DLD1 (cell line): ENCODE measurements around the gene EFS.

Experiments used
- in situ Hi-C: cut with HindIII; loops from 2 replicates; pipeline ENCODE4 v1.10.0; 2017; ENCODE audit warnings: low sequenced_read_pairs

EFS gene

DNA sequence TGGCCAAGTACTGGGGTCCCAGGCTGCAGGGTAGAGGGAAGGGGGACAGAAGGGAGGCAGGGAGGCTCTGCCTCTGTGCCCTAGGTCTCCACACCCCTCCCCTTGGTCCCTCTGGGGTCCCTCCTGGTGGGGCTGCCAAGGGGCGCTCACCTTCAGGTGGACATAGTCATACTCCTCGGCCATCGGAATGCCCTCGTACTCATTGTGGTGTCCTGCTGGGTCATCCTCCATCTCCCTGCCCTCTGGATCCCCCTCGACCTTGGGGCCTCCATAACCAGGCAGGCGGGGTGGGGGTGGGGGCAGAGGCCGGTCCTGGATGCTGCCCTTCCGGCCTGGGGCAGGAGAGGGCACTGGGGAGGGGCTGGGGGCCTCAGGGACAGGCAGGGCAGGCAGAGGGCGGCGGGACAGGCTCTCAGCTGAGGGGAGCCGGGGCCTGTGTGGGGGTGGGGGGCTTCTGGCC lies 5.8 kb downstream of the EFS start:
- in situ Hi-C loops: no loop called here

DNA sequence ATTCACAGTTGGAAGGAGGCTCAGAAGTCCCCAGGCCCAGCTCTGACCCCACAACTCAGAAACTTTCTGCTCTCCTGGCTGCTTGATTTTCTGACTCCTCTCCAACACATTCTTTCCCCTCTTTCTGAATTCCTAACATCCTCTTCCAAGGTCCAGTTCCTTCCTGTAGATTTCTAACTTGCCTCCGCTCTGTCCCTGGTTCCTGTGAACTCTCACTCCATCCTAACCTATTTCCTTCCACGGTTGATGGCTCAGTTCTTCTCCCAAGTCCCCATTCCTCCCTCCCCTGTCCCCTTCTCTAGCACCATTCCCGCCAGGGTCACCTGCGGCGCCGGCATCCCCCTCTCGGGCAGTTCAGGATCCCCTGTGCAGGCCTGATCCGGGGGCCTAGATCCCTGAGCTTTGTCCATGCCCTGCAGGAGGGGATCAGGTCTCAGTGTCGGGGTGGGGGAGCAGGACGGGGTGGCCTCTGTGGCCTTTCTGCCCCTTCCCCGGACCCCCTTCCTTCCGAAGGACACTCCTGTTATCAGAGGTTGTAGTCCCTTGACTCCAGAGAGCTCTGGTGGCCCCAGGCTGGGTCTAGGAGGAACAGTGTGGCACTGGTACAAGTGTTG lies 6.3 kb downstream of the EFS start:
- in situ Hi-C loops: no loop called here

DNA sequence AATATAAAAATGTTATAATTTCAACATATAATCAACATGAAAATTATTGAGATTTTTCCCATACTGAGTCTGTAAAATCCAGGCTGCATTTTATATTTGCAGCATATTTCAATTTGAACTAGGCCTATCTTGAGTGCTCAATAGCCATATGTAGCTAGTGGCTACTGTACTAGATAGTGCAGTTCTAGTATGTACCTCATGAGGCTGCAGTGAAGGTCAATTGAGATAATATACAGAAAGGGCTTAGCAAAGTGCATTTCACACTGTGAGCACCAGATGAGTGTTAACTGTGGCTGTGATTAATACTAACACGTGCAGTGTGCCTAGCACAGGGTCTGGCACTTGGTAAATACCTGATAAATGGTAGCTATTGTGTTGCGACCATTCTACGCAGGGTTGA lies 6.9 kb downstream of the EFS start:
- in situ Hi-C loops: no loop called here

DNA sequence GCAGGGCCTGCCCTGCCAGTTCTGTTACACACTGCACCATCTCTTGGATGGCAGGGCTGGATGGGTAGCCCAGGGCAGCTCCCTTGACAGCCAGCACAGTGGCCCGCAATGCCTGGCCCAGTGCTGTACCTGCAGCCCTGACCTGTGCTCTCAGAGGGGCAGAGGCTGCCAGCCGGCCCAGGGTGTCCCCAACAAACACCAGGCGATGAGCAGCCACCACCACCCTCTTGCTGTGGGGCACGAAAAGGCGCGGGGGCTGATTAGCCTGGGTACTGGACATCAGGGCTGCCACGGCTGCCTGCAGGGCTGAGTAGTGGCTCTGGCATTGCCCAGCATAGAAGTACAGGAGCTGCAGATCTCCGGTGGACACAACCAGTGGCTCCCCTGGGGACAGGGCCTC lies 7.7 kb downstream of the EFS start:
- in situ Hi-C loops: no loop called here

DNA sequence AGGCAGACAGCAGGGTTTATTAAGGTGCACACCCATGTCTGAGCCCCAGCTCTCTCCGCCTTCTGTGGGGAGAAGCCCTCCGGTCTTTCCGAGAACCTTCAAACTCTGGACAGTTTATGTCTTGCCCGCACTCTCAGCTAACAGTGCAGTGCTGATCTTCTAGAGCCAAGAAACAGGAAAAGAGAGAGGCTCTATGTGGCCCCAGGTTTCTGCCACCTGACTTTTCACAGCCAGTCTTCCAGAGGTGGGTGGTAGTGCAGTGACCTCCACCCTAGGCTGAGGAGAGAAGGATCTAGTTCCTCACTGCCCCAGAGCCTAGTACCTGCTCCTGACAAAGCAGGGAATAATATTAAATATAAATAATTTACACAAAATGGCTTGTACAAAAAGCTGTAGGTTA lies 8.3 kb downstream of the EFS start:
- in situ Hi-C loops: no loop called here

DNA sequence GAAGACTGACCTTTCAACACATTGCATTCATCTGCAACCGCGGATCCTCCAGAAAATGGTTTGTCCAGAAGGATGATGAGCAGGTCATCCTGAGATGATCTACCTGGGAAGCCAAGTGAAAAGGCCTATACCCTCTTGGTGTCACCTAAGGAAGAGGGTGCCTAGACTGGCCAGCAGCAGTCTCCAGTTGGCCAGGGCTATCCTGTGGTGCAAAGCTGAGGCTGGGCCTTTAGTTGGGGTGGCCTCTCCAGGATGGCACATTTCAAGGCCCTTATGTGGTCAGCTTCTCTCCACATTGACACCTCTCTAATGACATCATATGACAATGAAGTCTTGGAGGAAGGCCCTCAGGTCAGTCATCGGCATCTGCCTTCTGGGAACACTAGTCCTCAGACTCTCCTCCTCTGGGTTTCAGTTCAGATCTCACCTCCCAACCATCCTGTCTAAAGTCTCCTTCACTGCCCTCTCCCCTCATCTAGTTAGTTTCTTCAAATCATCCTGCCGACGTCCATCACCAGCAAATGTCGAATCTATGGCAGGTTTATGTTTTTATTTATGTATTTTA lies 9.0 kb downstream of the EFS start:
- in situ Hi-C loops: no loop called here

DNA sequence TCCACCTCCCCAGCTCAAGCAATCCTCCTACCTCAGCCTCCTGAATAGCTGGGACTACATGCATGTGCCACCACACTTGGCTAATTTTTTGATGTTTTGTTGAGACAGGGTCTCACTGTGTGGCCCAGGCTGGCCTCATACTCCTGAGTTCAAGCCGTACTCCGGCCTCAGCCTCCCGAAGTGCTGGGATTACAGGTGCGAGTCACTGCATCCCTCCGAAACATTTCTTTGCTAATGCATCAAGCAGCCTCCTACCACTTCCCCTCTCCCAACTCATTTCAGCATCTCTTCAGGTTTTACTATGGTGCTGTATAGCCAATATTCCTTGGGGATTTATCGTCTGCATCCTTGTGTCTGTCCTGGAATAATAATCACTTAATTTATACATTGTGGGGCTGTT lies 10.0 kb downstream of the EFS start:
- in situ Hi-C loops: no loop called here

DNA sequence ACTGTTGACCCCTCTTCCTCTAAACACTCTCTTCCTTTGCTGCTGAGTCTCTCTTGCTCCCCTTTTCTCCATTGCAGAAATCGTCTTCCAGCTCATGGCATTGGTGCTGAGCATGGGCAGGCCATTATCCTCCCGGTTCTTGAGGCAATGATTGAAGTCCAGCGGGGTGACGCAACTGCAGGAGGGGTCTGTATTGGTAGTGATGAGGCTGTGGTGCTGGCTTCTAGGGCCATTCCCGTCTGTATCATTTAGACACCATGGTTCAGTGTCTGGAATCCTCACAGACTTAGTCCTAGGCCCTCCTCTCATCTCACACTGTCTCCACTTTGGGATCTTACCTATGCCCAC lies 11.6 kb downstream of the EFS start:
- in situ Hi-C loops: no loop called here

DNA sequence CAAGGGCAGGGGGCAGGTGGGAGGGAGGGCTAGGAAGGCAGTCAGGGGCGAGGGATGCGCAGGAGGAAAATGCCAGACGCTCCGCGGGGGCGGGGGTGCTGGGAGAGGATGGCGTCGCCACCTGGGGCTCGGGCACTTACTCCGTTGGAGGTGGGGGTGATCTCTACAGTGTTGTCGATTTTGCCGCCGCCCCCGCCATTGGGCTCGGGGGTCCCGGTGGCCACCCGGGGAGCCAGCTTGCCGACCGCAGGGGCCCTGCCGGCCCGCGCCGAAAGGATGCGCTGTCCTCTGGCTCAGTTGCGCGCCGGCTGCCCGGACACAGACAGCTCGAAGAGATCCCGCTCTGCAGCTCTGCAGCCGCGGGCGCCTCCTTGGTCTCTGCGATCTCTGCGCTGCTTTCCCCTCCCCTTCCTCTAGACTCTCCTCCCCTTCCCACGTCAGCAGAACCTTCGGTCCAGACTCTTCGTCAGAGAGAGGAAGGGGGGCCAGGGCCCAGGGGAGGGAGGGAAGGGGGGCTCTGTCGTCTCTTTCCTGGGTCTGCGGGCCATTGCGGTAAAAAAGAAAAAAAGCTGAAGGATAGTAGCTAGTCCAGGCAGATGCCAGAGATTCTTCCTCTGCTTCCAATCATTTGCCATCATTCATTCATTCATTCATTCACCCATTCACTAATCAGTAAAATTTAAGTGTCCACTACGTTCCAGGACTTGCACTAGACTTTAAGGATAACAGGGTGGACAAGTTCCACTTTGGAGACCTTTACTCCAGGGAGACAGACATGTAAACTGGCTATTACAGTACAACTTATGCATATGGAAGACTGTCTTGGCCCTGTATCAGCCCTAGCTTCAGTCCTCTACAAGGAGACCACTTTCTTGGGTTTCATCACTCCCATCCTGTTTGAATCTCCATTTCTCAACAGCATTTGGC lies 12.2 kb downstream of the EFS start, which contains the start of gene SLC22A17:
SLC22A17 (minus strand) TSS at position 382 of the 927 bp plus-strand sequence.
- in situ Hi-C loops: no loop called here

DNA sequence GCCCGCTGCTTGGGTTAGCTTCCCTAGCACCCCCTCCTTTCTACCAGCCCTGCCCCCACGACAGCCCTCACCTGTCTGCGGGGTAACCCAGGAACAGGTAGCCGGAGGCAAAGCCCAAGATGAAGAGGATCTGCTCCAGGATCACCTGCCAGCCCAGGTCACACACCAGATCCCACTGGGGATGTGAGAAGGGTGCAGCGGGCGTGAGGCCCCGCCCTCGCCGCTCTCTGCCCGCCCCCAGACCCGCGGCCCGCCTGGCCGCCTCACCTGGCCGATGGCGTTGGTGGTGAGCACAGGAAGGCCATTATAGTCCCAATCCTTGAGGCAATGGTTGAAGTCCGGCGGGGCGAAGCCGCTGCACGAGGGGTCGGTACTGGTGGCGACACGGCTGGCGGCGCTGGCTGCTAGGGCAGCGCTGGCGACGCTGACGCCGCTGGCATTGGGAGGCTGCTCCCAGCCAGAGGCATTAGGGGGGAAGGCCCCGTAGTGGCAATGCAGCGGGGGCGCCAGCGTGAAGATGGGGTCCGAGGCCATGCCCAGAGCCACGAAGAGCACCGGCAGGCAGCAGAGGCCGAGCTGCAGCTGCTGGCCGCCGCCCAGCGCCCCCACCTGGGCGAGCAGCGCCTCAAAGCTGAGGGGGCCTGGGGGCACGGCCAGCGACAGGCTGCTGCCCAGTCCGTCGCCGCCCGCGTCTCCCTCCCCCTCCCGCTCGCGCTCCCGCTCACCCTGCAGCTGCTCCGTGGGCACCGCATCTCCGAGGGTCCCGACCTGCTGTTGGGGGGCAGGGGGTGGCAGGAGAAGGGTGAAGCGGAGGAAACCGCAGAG lies 13.1 kb downstream of the EFS start:
- in situ Hi-C loops: no loop called here

DNA sequence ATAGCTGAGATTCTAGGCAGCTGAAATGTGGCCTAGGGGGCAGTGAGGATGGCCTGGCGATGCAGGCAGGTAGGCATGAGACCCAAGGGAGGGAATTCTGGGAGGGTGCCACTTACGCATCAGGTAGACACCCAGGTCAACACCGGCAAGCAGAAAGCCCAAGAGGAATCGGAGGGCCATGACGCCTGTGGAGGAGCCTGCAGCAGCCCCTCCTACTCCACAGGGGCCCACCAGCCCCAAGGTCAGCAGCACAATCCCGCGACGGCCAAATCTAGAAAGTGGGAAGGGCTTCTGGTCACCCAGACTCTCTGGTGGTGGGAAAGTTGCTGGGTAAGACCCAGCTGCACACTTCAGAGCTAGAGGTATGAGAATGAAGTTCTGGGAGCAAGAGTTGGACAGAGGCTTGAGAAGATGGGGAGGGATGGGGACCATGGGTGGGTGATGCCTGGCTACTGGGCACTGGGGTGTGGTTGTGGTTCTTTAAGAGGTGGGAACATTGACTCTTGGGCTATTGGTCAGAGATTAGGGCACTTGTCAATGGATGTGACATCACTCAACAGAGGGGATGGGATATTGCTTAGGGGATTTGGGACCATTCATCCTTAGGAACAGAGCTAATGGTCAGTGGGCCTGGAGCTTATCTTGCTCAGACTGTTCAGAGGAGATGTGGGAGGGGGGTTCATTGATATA lies 15.7 kb downstream of the EFS start:
- in situ Hi-C loops: no loop called here

DNA sequence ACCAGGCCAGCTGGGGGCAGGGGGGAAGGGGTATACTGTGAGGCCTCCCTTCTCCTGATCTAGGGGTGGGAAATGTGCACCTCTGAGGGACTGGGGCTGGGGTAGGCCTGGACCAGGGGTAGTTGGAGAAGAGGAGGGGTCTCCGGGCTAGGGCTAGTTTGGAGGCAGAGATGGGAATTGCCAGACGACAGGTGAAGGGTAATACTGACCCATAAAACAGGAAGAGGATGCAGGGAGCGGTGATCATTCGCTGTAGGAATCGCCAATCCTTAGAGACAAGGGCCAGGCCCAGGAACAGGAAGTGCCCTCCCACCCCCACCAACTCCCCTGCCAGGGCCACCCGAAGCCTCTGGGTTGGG lies 16.7 kb downstream of the EFS start:
- in situ Hi-C loops: no loop called here

DNA sequence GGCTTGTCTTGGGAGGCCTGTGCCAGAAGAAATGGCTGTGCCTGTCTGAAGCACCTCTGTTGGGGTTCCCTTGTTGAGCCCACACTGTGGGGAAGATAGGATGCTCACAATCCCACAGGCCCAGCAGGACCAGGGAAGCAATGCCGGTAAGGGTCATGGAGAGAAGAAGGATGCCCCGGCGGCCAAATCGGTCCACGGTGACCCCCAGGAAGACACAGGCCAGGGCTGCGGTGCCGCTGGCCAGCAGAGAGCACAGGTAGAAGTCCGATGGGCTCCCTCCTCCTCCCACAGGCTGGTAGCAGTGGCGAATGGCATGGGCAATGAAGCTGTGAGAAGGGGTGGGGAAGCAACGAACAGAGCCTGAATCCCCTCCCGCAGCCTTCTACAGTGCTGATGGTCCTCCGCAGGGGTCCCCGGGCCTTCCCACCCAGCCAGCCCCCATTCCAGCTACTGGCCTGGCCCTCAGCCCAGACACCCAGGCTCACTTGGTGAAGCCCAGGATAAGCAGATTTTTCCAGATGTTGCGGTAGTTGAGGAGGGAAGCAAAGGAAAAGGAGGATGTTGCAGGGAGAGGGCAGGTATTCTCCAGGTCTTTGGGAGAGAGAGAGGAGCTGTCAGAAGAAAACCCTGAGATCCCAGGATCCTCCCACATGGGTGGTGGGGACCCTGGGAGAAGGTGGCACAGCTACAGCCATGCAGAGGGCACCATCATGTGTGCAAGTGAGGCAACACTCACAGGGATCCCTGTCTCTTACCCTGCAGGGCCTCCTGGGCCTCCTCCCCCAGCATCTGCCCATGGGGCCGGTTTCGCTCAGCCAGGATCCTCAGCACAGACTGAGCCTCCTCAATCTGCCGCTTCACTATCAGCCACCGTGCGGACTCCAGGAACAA lies 17.3 kb downstream of the EFS start:
- in situ Hi-C loops: no loop called here

DNA sequence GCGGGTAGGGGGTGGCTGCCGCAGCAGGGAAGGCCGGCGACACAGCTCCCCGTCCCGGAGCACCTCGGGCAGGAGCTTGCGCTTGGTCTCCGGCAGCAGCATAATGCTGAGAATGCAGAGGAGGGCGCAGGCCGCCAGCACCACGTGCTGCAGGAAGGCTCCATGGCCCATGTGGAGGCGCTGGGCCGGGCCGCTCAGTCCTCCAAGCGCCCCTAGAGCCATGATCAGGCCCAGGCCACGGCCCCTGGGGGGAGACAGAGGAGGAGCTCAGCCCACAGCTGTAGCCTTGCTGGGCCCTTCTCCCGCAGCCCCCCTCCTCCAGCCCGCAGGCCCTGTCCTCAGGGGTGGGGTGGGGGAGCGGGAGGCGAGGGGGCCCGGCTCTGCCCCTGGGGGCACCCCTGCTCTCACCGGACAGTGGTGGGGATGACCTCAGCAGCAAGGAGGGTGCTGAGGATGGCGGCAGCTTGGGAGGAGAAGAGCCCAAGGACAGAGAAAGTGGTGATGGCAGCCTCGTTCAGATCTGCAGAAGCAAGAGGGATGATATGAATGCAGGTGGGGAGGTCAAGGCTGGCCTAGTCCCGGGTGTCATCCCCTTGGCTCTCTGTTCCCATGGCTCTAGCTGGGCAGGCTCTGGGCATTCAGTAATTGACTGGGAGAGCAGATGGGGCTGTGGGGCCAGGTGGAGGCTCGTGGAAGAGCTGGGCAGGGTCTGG lies 18.1 kb downstream of the EFS start:
- in situ Hi-C loops: no loop called here

DNA sequence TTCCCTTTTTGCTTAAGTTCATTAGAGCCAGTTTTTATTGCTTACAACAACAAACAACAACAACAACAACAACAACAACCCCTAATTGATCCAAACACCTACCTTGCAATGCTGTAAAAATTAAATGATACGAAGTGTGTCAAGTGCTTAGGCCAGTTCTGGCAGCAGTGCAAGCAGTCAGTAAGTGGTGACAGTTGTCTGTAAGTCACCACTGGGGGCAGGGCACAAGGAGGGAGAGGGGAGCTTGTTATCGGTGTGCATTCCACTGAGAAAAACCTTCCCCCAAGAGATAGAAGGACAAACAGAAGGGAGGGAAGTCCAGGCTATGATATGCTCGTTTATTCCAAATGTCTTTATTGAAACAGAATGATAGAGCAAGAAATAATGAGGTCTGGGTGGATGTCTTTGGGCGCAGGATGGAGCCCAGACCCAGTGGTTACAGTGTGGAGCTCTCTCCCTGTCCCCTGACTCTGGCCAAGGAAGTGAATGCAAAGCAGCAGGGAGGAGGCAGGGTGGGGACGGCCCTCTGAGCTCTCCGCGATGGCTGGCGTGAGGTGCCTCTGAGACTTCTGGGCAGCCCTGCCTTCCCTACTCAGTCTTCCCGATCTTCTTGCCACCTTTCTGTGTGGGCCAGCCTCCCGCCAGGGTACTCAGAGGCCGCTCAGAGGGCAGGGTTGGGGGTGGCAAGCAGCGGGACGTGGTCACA lies 18.8 kb downstream of the EFS start:
- in situ Hi-C loops: no loop called here

DNA sequence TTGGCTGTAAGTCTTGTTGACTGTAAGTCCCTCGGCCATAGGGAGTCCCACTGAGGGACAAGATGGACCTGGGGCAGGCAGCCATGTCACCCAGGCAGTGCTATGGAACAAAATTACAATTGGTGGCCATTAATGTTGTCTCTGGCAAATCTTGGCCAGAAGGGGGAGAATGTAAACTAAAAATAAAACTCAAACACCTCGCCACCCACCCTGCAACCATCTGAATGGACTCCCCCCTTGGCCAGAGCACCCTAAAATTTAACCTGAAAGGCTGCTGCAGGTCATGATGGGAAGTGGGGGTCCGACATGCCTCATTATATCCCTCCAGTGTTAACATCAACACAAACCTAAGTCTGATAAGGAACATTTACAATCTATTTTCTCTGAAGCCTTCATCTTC lies 20.5 kb downstream of the EFS start:
- in situ Hi-C loops: no loop called here

DNA sequence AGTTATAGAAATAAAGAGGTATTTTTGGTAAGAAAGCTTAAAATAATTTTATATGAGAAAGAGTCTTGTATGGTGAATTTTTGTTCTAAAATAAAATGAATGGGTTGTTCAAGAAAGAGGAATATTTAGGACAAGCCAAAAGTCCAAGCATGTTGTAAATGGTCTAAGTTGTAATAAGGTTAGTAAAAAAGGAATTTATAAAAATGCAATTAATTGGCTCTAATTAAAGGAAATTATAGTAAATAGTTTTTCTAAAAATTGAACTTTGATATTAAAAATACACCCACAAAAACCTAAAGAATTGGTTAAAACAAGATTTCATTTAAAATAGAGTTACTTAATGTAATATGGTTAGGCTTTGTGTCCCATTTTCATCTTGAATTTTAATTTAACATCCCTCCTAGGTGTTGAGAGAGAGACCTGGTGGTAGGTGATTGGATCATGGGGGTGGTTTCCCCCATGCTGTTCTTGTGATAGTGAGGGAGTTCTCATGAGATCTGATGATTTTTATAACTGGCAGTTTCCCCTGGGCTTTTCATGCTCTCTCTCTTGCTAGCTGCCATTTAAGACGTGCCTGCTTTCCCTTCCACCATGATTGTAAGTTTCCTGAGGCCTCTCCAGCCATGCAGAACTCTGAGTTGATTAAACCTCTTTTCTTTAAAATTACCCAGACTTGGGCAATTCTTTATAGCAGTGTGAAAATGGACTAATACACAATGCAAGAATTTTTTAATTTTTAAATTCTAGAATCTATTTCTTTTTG lies 25.3 kb downstream of the EFS start:
- in situ Hi-C loops: no loop called here

DNA sequence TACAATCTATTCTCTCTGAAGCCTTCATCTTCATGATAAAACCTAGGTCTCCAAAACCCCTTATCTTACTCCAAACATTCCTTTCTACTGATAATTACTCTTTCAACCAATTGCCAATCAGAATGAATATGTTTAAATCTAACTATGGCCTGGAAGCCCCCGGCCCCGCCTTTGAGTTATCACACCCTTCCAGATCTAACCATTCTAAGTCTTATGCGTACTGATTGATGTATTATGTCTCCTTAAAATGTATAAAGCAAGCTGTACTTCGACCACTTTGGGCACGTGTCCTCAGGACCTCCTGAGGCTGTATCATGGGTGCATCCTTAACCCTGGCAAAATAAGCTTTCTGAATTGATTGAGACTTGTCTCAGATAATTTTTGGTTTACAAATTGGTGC lies 29.3 kb downstream of the EFS start:
- in situ Hi-C loops: no loop called here
